ACC112 (cell line): ENCODE measurements around the gene MCAT.

ENCODE experiments used
- H2AFZ ChIP-seq: fragments of 200-600 bp; sonication (generic); one replicate; pipeline ENCODE4 v1.6.0; 2017; ENCODE audit warnings: antibody characterized with exemption, low read length; ENCODE audit not compliant: unreplicated experiment
- H3K27ac ChIP-seq: fragments of 200-600 bp; sonication (generic); 2 replicates; pipeline ENCODE4 v1.5.1; 2014; ENCODE audit warnings: low read depth, mild to moderate bottlenecking, antibody characterized with exemption, low read length, moderate library complexity
- H3K27me3 ChIP-seq: fragments of 200-600 bp; sonication (generic); 2 replicates; pipeline ENCODE4 v1.6.1; 2014; ENCODE audit warnings: mild to moderate bottlenecking, antibody characterized with exemption, low read length, moderate library complexity, mixed read lengths; ENCODE audit not compliant: insufficient read depth
- H3K36me3 ChIP-seq: fragments of 200-600 bp; sonication (generic); 2 replicates; pipeline ENCODE4 v1.6.1; 2016; ENCODE audit warnings: mild to moderate bottlenecking, antibody characterized with exemption, low read length, moderate library complexity, mixed read lengths; ENCODE audit not compliant: insufficient read depth
- H3K4me1 ChIP-seq: fragments of 200-600 bp; sonication (generic); one replicate; pipeline ENCODE4 v1.6.1; 2016; ENCODE audit warnings: low read length, mixed read lengths; ENCODE audit not compliant: insufficient read depth, unreplicated experiment, control insufficient read depth
- H3K4me3 ChIP-seq: fragments of 200-600 bp; sonication (generic); 2 replicates; pipeline ENCODE4 v1.5.1; 2014; ENCODE audit warnings: mild to moderate bottlenecking, low read depth, low read length
- H3K79me2 ChIP-seq: fragments of 200-600 bp; sonication (generic); one replicate; pipeline ENCODE4 v1.6.0; 2016; ENCODE audit warnings: low read length; ENCODE audit not compliant: control insufficient read depth, unreplicated experiment, insufficient read depth

MCAT gene

GRCh38 chr22:43171607-43172006 is 28.4 kb upstream of the MCAT start:
- H3K4me1 ChIP-seq, result no peaks in the 10 kb centered on the region
- H3K27ac ChIP-seq, result no peak overlapping the region
- H3K27me3 ChIP-seq, result no peaks in the 10 kb centered on the region
- no peaks in the 10 kb centered on the region for H3K36me3 ChIP-seq
- no peak overlapping the region for H2AFZ ChIP-seq
- H3K79me2 ChIP-seq, result no peaks in the 10 kb centered on the region
- H3K4me3 ChIP-seq, result no peak overlapping the region

GRCh38 chr22:43171019-43171491 is 27.9 kb upstream of the MCAT start:
- Histone ChIP-seq H3K4me3 (no peak overlapping the region), H3K27ac (no peak overlapping the region)

GRCh38 chr22:43170131-43170480 is 26.9 kb upstream of the MCAT start:
- Histone ChIP-seq H3K79me2 (no peaks in the 10 kb centered on the region), H3K4me3 (no peak overlapping the region), H3K36me3 (no peaks in the 10 kb centered on the region), H3K4me1 (no peaks in the 10 kb centered on the region), H2AFZ (no peak overlapping the region), H3K27ac (no peak overlapping the region), H3K27me3 (no peaks in the 10 kb centered on the region)

More at GRCh38 chr22:43171019-43171491, 27.9 kb upstream of the MCAT start:
- no peaks in the 10 kb centered on the region for H3K4me1 ChIP-seq
- H3K36me3 ChIP-seq, result no peaks in the 10 kb centered on the region
- no peaks in the 10 kb centered on the region for H3K79me2 ChIP-seq
- no peaks in the 10 kb centered on the region for H3K27me3 ChIP-seq
- no peak overlapping the region for H2AFZ ChIP-seq

- Histone ChIP-seq H3K4me3 (no peak overlapping the region), H3K27me3 (no peaks in the 10 kb centered on the region), H2AFZ (no peak overlapping the region), H3K27ac (no peak overlapping the region), H3K4me1 (no peaks in the 10 kb centered on the region), H3K79me2 (no peaks in the 10 kb centered on the region), H3K36me3 (no peaks in the 10 kb centered on the region)
Observed at GRCh38 chr22:43169310-43170130, 26.3 kb upstream of the MCAT start.

GRCh38 chr22:43168471-43169309 is 25.5 kb upstream of the MCAT start:
- Histone ChIP-seq H2AFZ (no peak overlapping the region), H3K27me3 (no peaks in the 10 kb centered on the region), H3K79me2 (no peaks in the 10 kb centered on the region), H3K4me3 (no peak overlapping the region), H3K36me3 (no peaks in the 10 kb centered on the region), H3K4me1 (no peaks in the 10 kb centered on the region), H3K27ac (no peak overlapping the region)

- Histone ChIP-seq H3K4me1 (no peaks in the 10 kb centered on the region), H3K36me3 (no peaks in the 10 kb centered on the region), H2AFZ (no peak overlapping the region), H3K27ac (no peak overlapping the region), H3K4me3 (no peak overlapping the region), H3K27me3 (no peaks in the 10 kb centered on the region), H3K79me2 (no peaks in the 10 kb centered on the region)
Observed at GRCh38 chr22:43167001-43167589, 23.9 kb upstream of the MCAT start.

GRCh38 chr22:43166132-43166930 is 23.1 kb upstream of the MCAT start:
- Histone ChIP-seq H2AFZ (no peak overlapping the region), H3K27ac (no peak overlapping the region), H3K36me3 (no peaks in the 10 kb centered on the region)

GRCh38 chr22:43164636-43165035 is 21.4 kb upstream of the MCAT start:
- Histone ChIP-seq H3K27me3 (no peaks in the 10 kb centered on the region), H3K36me3 (no peaks in the 10 kb centered on the region), H3K27ac (no peak overlapping the region), H3K4me3 (no peak overlapping the region), H2AFZ (no peak overlapping the region), H3K4me1 (no peaks in the 10 kb centered on the region), H3K79me2 (no peaks in the 10 kb centered on the region)

More at GRCh38 chr22:43166132-43166930, 23.1 kb upstream of the MCAT start:
- Histone ChIP-seq H3K79me2 (no peaks in the 10 kb centered on the region), H3K4me3 (no peak overlapping the region), H3K4me1 (no peaks in the 10 kb centered on the region), H3K27me3 (no peaks in the 10 kb centered on the region)

- Histone ChIP-seq H3K79me2 (peaks cover 7% of the 10 kb centered on the region), H3K4me1 (no peaks in the 10 kb centered on the region), H3K27me3 (no peaks in the 10 kb centered on the region), H3K4me3 (no peak overlapping the region), H2AFZ (no peak overlapping the region), H3K27ac (no peak overlapping the region), H3K36me3 (no peaks in the 10 kb centered on the region)
Observed at GRCh38 chr22:43163241-43163795, 20.1 kb upstream of the MCAT start.
